Lower lobe of right lung (tissue), 2 donors: ENCODE data around the gene NPLOC4. TPM values are rescaled to one million over a fixed set of nuclear protein-coding genes. Genes with fewer than 3 reads are reported as not detected.

Source experiments
- ATAC-seq, 2 donors: fragments of 200-7000 bp; cut with Tn5 transposase; one replicate each; pipeline ENCODE4 v1.9.1; 2020 to 2022; ENCODE audit warnings: mild to moderate bottlenecking in 2 of 2, moderate library complexity in 2 of 2
- DNase-seq: peaks from one replicate; pipeline ENCODE4 v3.0.0-alpha.2; 2020
- H3K27ac ChIP-seq: fragments of 200-600 bp; one replicate; pipeline ENCODE4 v1.8.0; 2022
- H3K27me3 ChIP-seq: fragments of 200-600 bp; one replicate; pipeline ENCODE4 v1.8.0; 2022; ENCODE audit warnings: low read depth
- H3K36me3 ChIP-seq: fragments of 200-600 bp; one replicate; pipeline ENCODE4 v1.8.0; 2022; ENCODE audit warnings: mild to moderate bottlenecking
- H3K4me1 ChIP-seq: fragments of 200-600 bp; one replicate; pipeline ENCODE4 v1.8.0; 2022
- H3K4me3 ChIP-seq: fragments of 200-600 bp; one replicate; pipeline ENCODE4 v1.8.0; 2022; ENCODE audit warnings: mild to moderate bottlenecking
- H3K9me3 ChIP-seq: fragments of 200-600 bp; one replicate; pipeline ENCODE4 v1.8.0; 2022
- CTCF ChIP-seq: fragments of 200-600 bp; IDR thresholded peaks from one replicate; pipeline ENCODE4 v1.8.0; 2022; ENCODE audit warnings: antibody characterized with exemption, mild to moderate bottlenecking
- intact Hi-C: fragments of 100-400 bp; cut with DNase I; formaldehyde crosslinking; loops from one replicate; pipeline ENCODE4 v1.11.0; 2022
- total RNA-seq: library from RNA; stranded (reverse); fragmentation: NEBNext Ultra II Directional; extraction: Animal tissue kit (Norgen Biotek cat#: 25700); gene quantifications from one replicate; pipeline ENCODE4 v1.2.1, GENCODE V29; 2021
- donor health status: DM: no; HTN: yes; CAD: no; lungs with severe emphysema.

NPLOC4 gene
- total RNA-seq, 1 donor from 2014 or later: 69.6 TPM

DNA sequence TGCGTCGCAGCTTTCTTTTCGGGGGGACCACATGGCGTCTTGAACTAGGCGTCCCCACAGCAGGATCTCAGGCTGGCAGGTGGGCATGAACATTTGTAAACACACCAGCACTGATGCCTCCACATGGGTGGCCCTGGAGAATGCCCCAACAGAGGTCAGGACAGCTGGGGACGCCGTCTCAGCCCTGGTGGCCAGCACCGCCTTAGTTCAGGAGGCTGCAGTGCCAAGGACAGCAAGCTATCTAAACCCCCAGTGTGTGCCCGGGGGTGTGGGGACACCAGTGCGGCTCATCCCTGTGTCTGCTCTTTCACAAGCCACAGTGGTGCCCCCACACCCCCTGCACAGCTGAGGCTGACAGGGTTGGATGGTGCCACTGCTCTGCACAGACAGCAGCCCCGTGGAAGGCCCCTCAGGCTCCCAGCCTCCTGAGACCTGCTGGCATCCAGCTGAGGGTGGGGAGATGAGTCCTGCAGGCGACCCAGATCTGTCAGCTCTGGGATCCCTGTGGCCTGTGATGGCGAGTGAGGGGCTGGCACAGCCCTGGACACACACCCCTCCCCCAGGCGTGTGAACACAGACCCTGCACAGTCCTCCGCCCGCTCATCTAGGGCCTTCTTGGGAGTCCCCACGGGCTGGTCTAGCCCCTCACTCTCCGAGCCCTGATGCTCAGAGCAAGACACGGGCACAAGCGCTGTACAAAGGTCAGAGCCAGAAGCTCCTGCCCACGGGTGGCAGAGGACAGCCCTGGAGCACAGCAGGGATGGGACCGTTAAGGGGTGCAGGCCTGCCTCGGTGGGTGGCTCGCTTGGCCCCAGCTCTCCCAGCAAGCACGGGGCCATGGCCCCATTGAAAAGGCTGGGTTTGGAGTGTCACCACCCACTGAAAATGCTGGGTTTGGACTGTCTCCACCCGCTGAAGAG lies 98.0 kb downstream of the NPLOC4 start:
- peaks cover 16% of the 10 kb centered on the region for H3K4me1 ChIP-seq
- H3K27me3 ChIP-seq: peaks cover 30% of the 10 kb centered on the region
- H3K9me3 ChIP-seq: no peaks in the 10 kb centered on the region
- intact Hi-C loops: no loop called here
- peaks cover 41% of the 10 kb centered on the region for H3K36me3 ChIP-seq
- ATAC-seq (no peak), DNase-seq (no peak)
- H3K27ac ChIP-seq: no peak overlapping the region
- no peak overlapping the region for H3K4me3 ChIP-seq
- no peak for TF ChIP-seq CTCF

GRCh38 chr17:81537856-81538555 lies 98.9 kb downstream of the NPLOC4 start:
- Histone ChIP-seq H3K27me3 (peaks cover 31% of the 10 kb centered on the region), H3K4me1 (peaks cover 16% of the 10 kb centered on the region), H3K9me3 (no peaks in the 10 kb centered on the region), H3K36me3 (peaks cover 33% of the 10 kb centered on the region), H3K4me3 (no peak overlapping the region), H3K27ac (no peak overlapping the region)
- intact Hi-C loops: no loop called here
- no peak for ATAC-seq
- no peak for DNase-seq
- no peak for TF ChIP-seq CTCF

DNA sequence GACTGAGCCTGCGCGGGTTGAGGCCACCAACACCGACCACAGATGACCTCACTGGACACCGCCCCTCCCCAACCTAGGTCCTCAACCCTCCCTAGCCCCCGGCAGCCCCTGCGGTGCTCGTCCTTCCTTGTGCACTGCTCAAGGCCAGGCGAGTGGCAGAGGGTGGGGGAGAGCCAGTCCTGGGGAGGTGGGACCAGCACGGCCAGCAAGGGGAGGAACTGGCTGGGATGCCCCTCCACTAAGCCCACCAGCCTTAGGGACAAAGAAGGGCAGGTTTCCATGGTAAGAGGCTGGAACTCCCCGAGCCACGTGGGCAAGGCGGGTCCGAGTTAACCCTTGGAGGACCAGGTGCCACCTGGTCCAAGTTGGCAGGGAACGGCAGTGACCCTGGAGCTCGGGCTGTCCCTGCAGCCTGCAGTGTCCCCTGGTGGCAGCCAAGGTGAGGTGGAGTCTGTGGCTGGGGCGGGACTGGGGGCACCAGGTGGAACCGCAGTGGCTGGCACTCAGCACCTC lies 99.5 kb downstream of the NPLOC4 start:
- TF ChIP-seq CTCF: peak; percentile 58
- Histone ChIP-seq H3K4me3 (no peak overlapping the region), H3K4me1 (peaks cover 16% of the 10 kb centered on the region), H3K9me3 (no peaks in the 10 kb centered on the region), H3K36me3 (peaks cover 27% of the 10 kb centered on the region), H3K27me3 (peaks cover 31% of the 10 kb centered on the region), H3K27ac (no peak overlapping the region)
- peak; percentile 59 to 65 for ATAC-seq
- DNase-seq: no peak
- intact Hi-C loops: no loop called here

GRCh38 chr17:81536299-81537290 lies 100.3 kb downstream of the NPLOC4 start:
- no peak for TF ChIP-seq CTCF
- Histone ChIP-seq H3K4me3 (no peak overlapping the region), H3K27ac (no peak overlapping the region), H3K9me3 (no peaks in the 10 kb centered on the region), H3K4me1 (peaks cover 16% of the 10 kb centered on the region), H3K27me3 (peaks cover 31% of the 10 kb centered on the region), H3K36me3 (peaks cover 25% of the 10 kb centered on the region)
- peak in 1 of 2 donors; percentile 54 for ATAC-seq
- no peak for DNase-seq
- intact Hi-C loops: no loop called here
